HepG2 (cell line): Measurements from ENCODE around the gene DNAI4. TPM values are rescaled to one million over a fixed set of nuclear protein-coding genes. Genes with fewer than 3 reads are reported as not detected.

Experiments
- ADNP ChIP-seq: sonication (generic); formaldehyde crosslinking; IDR thresholded peaks from 2 replicates; pipeline ENCODE4 v1.4.0; 2020; ENCODE audit warnings: missing genetic modification reagents
- AKAP8 ChIP-seq: sonication (generic); formaldehyde crosslinking; IDR thresholded peaks from 2 replicates; pipeline ENCODE4 v1.5.1; 2020; ENCODE audit warnings: mild to moderate bottlenecking, missing genetic modification reagents
- CBX2 ChIP-seq, 2 experiments: fragments of 200-600 bp in 1 of 2; sonication (generic); formaldehyde crosslinking in 1 of 2; IDR thresholded peaks; 2 replicates each; pipeline versions ENCODE4 v1.7.0 to v1.8.1; 2018 to 2022; ENCODE audit warnings: low read depth in 2 of 2, low read length in 1 of 2, mild to moderate bottlenecking in 1 of 2, missing genetic modification reagents in 1 of 2
- CC2D1A ChIP-seq: sonication (generic); formaldehyde crosslinking; IDR thresholded peaks from 2 replicates; pipeline ENCODE4 v1.8.1; 2023; ENCODE audit warnings: mild to moderate bottlenecking, missing genetic modification reagents
- CTCF ChIP-seq: sonication (generic); formaldehyde crosslinking; IDR thresholded peaks from 2 replicates; pipeline ENCODE4 v1.5.0; 2020; ENCODE audit warnings: mild to moderate bottlenecking, missing genetic modification reagents, moderate library complexity
- DR1 ChIP-seq: sonication (generic); formaldehyde crosslinking; IDR thresholded peaks from 2 replicates; pipeline ENCODE4 v1.8.0; 2021; ENCODE audit warnings: mild to moderate bottlenecking, missing genetic modification reagents, inconsistent platforms
- FOXJ3 ChIP-seq: sonication (generic); formaldehyde crosslinking; IDR thresholded peaks from 2 replicates; pipeline ENCODE4 v1.4.0; 2020; ENCODE audit warnings: missing genetic modification reagents, mild to moderate bottlenecking, borderline replicate concordance
- FOXK2 ChIP-seq: fragments of 450-650 bp; IDR thresholded peaks from 2 replicates; pipeline ENCODE4 v1.6.1; 2016
- GTF3A ChIP-seq: sonication (generic); formaldehyde crosslinking; conservative IDR thresholded peaks from 2 replicates; pipeline ENCODE4 v1.4.0; 2020; ENCODE audit warnings: mild to moderate bottlenecking, missing genetic modification reagents
- HMGA1 ChIP-seq: sonication (generic); formaldehyde crosslinking; conservative IDR thresholded peaks from 2 replicates; pipeline ENCODE4 v1.4.0; 2020; ENCODE audit warnings: missing genetic modification reagents
- KAT8 ChIP-seq: IDR thresholded peaks from 2 replicates; pipeline ENCODE4 v1.6.1; 2016; ENCODE audit warnings: missing genetic modification reagents, missing compliant biosample characterization
- KDM4B ChIP-seq: sonication (generic); formaldehyde crosslinking; IDR thresholded peaks from 2 replicates; pipeline ENCODE4 v1.4.0; 2020; ENCODE audit warnings: missing genetic modification reagents
- NR1H2 ChIP-seq: sonication (generic); formaldehyde crosslinking; IDR thresholded peaks from 2 replicates; pipeline ENCODE4 v1.8.1; 2022; ENCODE audit warnings: low read depth, missing genetic modification reagents, borderline replicate concordance
- PPARG ChIP-seq: conservative IDR thresholded peaks from 2 replicates; pipeline ENCODE4 v1.6.1; 2016; ENCODE audit warnings: missing biosample characterization, missing genetic modification reagents
- RBM22 ChIP-seq: fragments of 200-400 bp; formaldehyde crosslinking; optimal IDR thresholded peaks from 2 replicates; pipeline ENCODE3; 2017; ENCODE audit warnings: mild to moderate bottlenecking, low read length, moderate library complexity
- REL ChIP-seq: sonication (generic); formaldehyde crosslinking; conservative IDR thresholded peaks from 2 replicates; pipeline ENCODE4 v1.8.0; 2022; ENCODE audit warnings: mild to moderate bottlenecking, missing genetic modification reagents, moderate library complexity
- RFXANK ChIP-seq: IDR thresholded peaks from 2 replicates; pipeline ENCODE4 v1.6.1; 2016
- SP1 ChIP-seq, 2 experiments: fragments of 450-650 bp in 1 of 2; sonication (generic) in 1 of 2; formaldehyde crosslinking in 1 of 2; IDR thresholded peaks; 2 replicates each; pipeline versions ENCODE4 v1.4.0 to v1.6.1; 2016 to 2020; ENCODE audit warnings: missing genetic modification reagents in 1 of 2
- TEF ChIP-seq: sonication (generic); formaldehyde crosslinking; IDR thresholded peaks from 2 replicates; pipeline ENCODE4 v1.5.0; 2020; ENCODE audit warnings: missing genetic modification reagents
- ZFP36L2 ChIP-seq: sonication (generic); formaldehyde crosslinking; IDR thresholded peaks from 2 replicates; pipeline ENCODE4 v1.4.0; 2020; ENCODE audit warnings: missing genetic modification reagents
- ZNF180 ChIP-seq: sonication (generic); formaldehyde crosslinking; IDR thresholded peaks from 2 replicates; pipeline ENCODE4 v1.4.0; 2020; ENCODE audit warnings: low read depth, missing genetic modification reagents, borderline replicate concordance
- ZNF251 ChIP-seq: sonication (generic); formaldehyde crosslinking; IDR thresholded peaks from 2 replicates; pipeline ENCODE4 v1.9.0; 2021; ENCODE audit warnings: mild to moderate bottlenecking, missing genetic modification reagents
- ZNF337 ChIP-seq: sonication (generic); formaldehyde crosslinking; IDR thresholded peaks from 2 replicates; pipeline ENCODE4 v1.5.1; 2020; ENCODE audit warnings: missing genetic modification reagents, low read depth, mild to moderate bottlenecking, borderline replicate concordance
- ZNF496 ChIP-seq: sonication (generic); formaldehyde crosslinking; IDR thresholded peaks from 2 replicates; pipeline ENCODE4 v1.8.1; 2023; ENCODE audit warnings: mild to moderate bottlenecking, moderate library complexity, missing genetic modification reagents; ENCODE audit not compliant: insufficient replicate concordance
- ZNF510 ChIP-seq: sonication (generic); formaldehyde crosslinking; IDR thresholded peaks from 2 replicates; pipeline ENCODE4 v1.4.0; 2020; ENCODE audit warnings: low read depth, mild to moderate bottlenecking, missing genetic modification reagents
- ZNF580 ChIP-seq: IDR thresholded peaks from 2 replicates; pipeline ENCODE4 v1.6.1; 2016; ENCODE audit warnings: low read depth, borderline replicate concordance
- ZNF740 ChIP-seq: sonication (generic); formaldehyde crosslinking; IDR thresholded peaks from 2 replicates; pipeline ENCODE4 v1.4.0; 2020; ENCODE audit warnings: missing genetic modification reagents
- ZNF879 ChIP-seq: sonication (generic); formaldehyde crosslinking; IDR thresholded peaks from 2 replicates; pipeline ENCODE4 v1.8.1; 2023; ENCODE audit warnings: missing genetic modification reagents
- ZSCAN21 ChIP-seq: sonication (generic); formaldehyde crosslinking; IDR thresholded peaks from 2 replicates; pipeline ENCODE4 v1.8.0; 2022; ENCODE audit warnings: mild to moderate bottlenecking, missing genetic modification reagents, moderate library complexity, borderline replicate concordance
- polyA plus RNA-seq, 8 experiments: library from polyadenylated mRNA; depleted of rRNA in 3 of 8; stranded (reverse) in 7 of 8; unstranded in 1 of 8; fragments of >200 nt; fragmentation: Illumina TruSeq in 4 of 8; extraction: Trizol in 4 of 8; gene quantifications; 2 replicates each; pipeline versions ENCODE4 v1.2.1 to v1.2.3, GENCODE V29; 2011 to 2016; ENCODE audit warnings: low read depth in 4 of 8, missing spikeins in 1 of 8, mixed read lengths in 1 of 8; ENCODE audit not compliant: insufficient read depth in 1 of 8
- total RNA-seq, 5 experiments: library from RNA; depleted of rRNA; stranded (reverse); fragments of >200 nt; fragmentation: Illumina TruSeq; extraction: Trizol; gene quantifications; 2 replicates each; pipeline ENCODE4 v1.2.3, GENCODE V29; 2016; ENCODE audit warnings: low read depth in 1 of 5

Gene DNAI4
- total and polyA plus RNA-seq, 2 of the 13 experiments (the other 11 are each of a cell fraction or from before 2014, with no cell fraction given) = 0.04 to 0.08 TPM

- TF ChIP-seq TEF (CRISPR knock-in tag) (no peak), ZNF180 (CRISPR knock-in tag) (no peak), HMGA1 (CRISPR knock-in tag) (no peak), ZNF251 (no peak), KDM4B (CRISPR knock-in tag) (no peak), RFXANK (CRISPR knock-in tag) (no peak), KAT8 (CRISPR knock-in tag) (peak; percentile 90), ZFP36L2 (CRISPR knock-in tag) (no peak), ZNF337 (CRISPR knock-in tag) (no peak), NR1H2 (CRISPR knock-in tag) (no peak), SP1 (IDR thresholded peaks at IDR 0.05) (no peak), SP1 (CRISPR knock-in tag; IDR thresholded peaks at IDR 0.05) (peak; percentile 30; the same call in 1 of the 2 replicates), FOXK2 (no peak), ZNF496 (CRISPR knock-in tag) (no peak), DR1 (CRISPR knock-in tag) (peak; percentile 68; the same call in 1 of the 2 replicates), GTF3A (CRISPR knock-in tag) (no peak), CC2D1A (CRISPR knock-in tag) (no peak), FOXJ3 (CRISPR knock-in tag) (peak; percentile 58; the same call in 1 of the 2 replicates), ADNP (CRISPR knock-in tag) (no peak), RBM22 (peak; percentile 60), ZSCAN21 (no peak; the same call in 1 of the 2 replicates), PPARG (no peak), CBX2 (IDR thresholded peaks at IDR 0.05; ENCODE audit: low read depth, low read length) (no peak), CBX2 (CRISPR knock-in tag; IDR thresholded peaks at IDR 0.05; ENCODE audit: low read depth) (no peak), REL (CRISPR knock-in tag) (peak; percentile 67; the same call in 1 of the 2 replicates), ZNF580 (CRISPR knock-in tag) (no peak), ZNF510 (CRISPR knock-in tag) (no peak), ZNF740 (peak; percentile 75; the same call in 1 of the 2 replicates), ZNF879 (CRISPR knock-in tag) (no peak), AKAP8 (CRISPR knock-in tag) (no peak), CTCF (CRISPR knock-in tag) (peak; percentile 46)
Observed at GRCh38 chr1:66924756-66925557, at the start of gene DNAI4, which contains the start of gene MIER1 (continued).
